HG02870 (cell line): ENCODE data around the gene B4GALNT1.
"Not testable (repeated sequence)": the region's sequence is repeated elsewhere in the genome, so short reads cannot be mapped to it uniquely, and the experiment has no call there.

Experiments used
- ATAC-seq: cut with Tn5 transposase; IDR thresholded peaks from one replicate; pipeline ENCODE4 v1.9.1; 2021; ENCODE audit warnings: mild to moderate bottlenecking, moderate library complexity; ENCODE audit not compliant: unreplicated experiment

The B4GALNT1 gene

GRCh38 chr12:57638096-57638495 lies 5.1 kb upstream of the B4GALNT1 start:
- no peak for ATAC-seq

- ATAC-seq, result no peak
Observed at GRCh38 chr12:57637364-57637763, 4.4 kb upstream of the B4GALNT1 start.

DNA sequence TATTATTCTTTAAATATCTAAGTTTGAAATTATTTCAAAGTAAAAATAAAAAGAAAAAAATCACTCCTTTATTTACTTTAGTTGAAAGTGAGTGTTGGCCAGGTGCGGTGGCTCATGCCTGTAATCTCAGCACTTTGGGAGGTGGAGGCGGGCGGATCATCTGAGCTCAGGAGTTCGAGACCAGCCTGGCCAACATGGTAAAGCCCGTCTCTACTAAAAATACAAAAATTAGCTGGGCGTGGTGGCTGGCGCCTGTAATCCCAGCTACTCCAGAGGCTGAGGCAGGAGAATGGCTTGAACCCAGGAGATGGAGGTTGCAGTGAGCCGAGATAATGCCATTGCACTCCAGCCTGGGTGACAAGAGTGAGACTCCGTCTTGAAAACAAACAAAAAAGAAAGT lies 3.7 kb upstream of the B4GALNT1 start:
- ATAC-seq, result not testable (repeated sequence)

GRCh38 chr12:57632073-57632957 lies 686 bp downstream of the B4GALNT1 start:
- ATAC-seq, result no peak

DNA sequence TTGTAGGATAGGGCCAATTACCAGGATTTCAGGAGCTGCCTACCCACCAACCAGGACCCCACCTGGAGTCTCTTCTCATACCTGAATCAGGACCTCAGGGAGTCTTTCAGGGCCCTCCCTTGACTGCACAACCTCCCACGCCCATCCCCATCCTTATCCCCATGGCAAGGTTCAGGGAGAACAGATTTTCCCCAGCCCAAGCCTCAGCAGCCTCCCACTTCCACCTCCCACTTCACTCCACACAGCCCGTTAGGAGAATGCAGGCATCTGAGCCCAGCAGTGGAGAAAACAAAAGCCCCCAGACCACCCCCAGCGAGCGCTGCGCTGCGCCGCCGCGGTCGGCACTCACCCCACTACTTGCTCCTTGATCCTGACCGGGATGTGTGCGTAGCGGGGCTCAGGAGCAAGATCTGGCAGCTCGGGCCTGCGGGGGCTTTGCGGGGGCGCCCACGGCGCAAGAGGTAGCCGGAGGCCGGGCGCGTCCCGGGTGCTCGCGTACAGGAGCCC lies 1.4 kb downstream of the B4GALNT1 start:
- ATAC-seq, result no peak

DNA sequence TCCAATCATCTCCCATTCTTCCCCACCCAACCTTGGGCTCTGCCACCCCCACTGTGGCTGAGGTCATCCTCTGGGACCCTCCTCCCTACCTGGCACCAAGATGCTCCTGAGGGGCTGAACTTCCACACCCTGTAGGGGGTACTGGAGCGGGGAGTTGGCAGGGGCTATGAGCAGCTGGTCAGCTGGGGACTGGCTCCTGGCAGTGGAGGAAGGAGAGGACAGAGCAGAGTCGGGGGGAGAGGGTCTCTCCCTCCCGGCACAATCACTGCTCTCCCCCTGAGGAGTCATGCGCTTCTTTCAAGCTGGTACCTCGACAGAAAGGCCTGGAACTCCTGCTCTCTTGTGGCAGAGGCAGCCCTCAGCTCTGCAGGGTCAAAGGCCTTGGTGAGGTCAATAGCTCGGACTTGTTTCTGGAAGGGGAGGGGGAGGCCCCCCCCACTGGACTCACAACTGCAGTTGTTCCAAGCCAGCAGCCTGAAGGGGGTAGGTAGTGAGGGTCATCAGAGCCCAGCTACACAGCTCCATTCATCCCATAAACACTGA lies 2.0 kb downstream of the B4GALNT1 start:
- ATAC-seq, result no peak

DNA sequence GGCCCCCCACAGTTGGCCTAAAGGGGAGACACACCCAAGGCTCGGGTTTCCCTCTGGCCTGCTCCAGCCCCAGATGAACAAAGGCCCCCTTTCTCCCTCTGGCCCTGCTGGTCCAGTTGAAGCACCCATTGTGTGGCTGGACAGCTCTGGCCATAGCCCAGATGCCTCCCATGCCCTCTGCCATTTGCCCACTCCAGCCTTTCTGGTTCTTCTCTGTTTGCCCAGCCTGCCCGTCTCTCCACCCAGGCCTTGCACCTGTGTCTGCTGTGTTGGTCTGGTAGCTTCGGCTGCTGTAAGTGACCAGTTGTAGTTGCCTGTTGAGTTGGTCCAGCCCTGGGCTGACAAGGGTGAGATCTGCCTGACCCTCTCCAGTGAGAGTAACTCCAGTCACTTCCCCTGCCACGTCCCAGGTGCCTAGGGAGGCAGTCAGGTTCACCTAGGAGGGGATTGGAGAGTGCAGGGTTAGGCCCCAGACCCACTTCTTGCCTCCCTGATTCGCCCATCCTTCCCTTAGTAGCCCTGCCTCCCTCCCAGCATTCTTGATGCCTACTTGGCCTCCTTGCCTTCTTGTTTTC lies 3.0 kb downstream of the B4GALNT1 start:
- ATAC-seq, result no peak

DNA sequence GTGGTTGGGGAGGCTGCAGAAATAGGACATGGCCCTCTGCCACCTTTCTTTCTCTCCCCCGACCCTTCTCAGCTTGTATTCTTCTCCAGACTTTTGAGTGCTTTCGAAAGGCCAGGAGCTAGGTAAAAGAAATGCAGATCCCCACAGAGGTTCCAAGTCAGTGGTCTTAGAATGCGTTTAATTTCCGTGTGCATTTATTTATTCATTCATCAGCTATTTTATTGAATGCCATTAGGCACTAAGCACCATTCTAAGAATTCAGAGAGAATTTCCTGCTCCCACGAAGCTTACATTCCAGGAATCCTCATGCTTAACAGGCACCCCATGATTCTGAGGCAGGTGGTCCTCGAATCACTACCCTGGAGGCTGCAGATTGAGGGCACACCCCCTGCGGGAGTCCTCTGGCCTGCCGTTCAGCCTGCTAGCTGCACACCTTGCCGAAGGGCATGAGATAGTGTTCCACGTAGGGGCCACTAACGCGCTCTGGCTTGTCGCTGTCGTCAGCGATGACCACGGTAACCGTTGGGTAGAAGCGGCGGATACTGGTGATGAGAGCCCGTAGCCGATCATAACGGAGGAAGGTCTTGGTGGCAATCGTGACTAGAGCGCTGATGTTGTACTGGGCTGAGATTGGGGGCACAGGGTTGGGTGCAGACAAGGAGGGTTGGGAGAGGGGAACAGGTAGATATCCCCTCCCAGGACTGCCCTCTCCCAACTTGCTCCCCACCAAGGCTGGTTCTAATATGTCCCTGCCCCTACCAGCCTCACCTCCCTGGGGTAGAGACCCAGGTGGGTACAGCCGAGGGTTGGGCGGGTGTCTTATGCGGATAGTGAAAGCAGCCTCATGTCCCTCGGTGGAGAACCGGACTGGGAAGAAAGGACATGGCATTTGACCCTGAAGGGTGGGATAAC lies 4.5 kb downstream of the B4GALNT1 start:
- ATAC-seq, result no peak

- no peak for ATAC-seq
Observed at GRCh38 chr12:57627501-57628279, 5.3 kb downstream of the B4GALNT1 start.

- no peak for ATAC-seq
Observed at GRCh38 chr12:57626921-57627445, 6.0 kb downstream of the B4GALNT1 start.

GRCh38 chr12:57626111-57626920 lies 6.7 kb downstream of the B4GALNT1 start:
- ATAC-seq, result no peak

DNA sequence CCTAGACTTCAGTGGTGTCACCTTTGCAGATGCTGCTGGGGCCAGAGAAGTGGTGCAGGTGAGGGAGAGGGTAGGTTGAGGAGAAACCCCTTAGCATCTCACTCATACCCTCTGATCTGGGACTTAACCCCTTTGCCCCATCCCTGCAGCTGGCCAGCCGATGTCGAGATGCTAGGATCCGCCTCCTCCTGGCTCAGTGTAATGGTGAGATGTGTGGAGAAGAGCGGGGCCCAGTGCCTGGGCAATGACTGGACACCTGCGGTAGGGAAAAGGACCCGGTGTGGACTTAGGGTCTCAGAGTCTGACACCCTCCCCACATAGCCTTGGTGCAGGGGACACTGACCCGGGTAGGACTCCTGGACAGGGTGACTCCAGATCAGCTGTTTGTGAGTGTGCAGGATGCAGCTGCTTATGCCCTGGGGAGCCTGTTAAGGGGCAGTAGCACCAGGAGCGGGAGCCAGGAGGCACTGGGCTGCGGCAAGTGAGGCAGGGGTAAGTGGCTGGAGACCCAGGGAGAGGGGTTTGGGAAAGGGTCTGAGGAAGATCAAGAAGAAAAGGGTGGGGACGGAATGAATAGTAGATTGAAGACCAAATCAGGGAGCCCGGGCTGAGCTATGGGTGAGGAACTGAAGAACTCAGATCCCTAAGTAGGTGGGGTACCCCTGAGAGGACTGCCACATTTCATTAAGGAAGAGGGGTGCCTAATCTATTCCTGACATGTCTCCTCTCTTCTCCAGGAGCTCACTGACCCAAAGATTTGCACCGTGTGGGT lies 7.6 kb downstream of the B4GALNT1 start:
- no peak for ATAC-seq

GRCh38 chr12:57624441-57625220 lies 8.4 kb downstream of the B4GALNT1 start:
- ATAC-seq, result no peak

GRCh38 chr12:57623811-57624390 lies 9.1 kb downstream of the B4GALNT1 start:
- ATAC-seq, result no peak

GRCh38 chr12:57623385-57623784 lies 9.6 kb downstream of the B4GALNT1 start:
- ATAC-seq, result no peak

GRCh38 chr12:57622293-57623245 lies 10.4 kb downstream of the B4GALNT1 start:
- ATAC-seq, result no peak
